ENCODE measurements around the gene DRD1. TPM values are rescaled to one million over a fixed set of nuclear protein-coding genes. Genes with fewer than 3 reads are reported as not detected.
"Not testable (repeated sequence)": the region's sequence is repeated elsewhere in the genome, so short reads cannot be mapped to it uniquely, and the experiment has no call there.

DRD1 gene
- total RNA-seq, 1 donor from 2014 or later, result not detected

DNA sequence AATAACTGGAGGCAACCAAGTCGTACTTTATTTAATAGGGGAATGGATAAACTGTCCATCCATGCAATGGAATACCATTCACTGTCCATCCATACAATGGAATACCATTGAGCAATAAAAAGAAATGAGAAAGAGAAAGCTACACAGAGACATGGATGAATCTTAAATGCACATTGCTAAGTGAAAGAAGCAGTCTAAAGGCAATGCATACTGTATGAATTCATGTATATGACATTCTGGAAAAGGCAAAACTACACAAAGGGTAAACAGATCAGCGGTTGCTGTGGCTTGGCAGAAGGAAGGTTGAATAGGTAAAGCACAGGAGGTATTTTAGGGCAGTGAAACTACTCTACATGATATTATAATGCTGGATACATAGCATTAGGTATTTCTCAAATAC is 16.2 kb downstream of the DRD1 start:
- no peak for DNase-seq (ENCODE audit: low read depth)

DNA sequence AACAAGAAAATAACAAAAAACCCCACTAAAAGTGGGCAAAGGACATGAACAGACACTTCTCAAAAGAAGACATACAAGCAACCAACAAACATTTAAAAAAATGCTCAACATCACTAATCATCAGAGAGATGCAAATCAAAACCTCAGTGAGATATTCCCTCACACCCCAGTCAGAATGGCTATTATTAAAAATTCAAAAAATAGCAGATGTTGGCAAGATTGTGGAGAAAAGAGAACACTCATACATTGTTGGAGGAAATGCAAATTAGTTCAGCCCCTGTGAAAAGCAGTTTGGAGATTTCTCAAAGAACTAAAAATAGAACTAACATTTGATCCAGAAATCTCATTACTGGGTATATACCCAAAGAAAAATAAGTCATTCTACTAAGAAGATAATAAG is 19.4 kb downstream of the DRD1 start:
- DNase-seq (ENCODE audit: low read depth), result not testable (repeated sequence)

DNA sequence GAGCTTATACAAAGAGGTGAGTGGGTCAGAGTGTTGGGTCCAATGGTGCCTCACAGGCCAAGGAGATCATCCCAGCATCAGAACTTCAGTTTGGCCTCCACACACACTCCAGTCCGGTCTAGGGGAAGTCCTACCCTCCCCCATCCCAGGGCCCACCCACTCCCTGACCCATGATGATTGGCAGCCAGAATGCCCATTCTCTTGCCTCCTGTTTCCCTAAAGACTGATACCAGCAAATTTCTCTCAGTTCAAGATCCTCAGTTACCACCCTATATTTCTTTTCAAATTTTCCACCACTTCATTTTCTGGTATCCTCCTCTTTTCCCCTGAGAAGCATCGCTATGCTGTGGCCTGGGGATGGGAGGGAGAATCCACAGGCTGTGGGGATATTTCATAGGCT is 21.9 kb downstream of the DRD1 start:
- no peak for DNase-seq (ENCODE audit: low read depth)

DNA sequence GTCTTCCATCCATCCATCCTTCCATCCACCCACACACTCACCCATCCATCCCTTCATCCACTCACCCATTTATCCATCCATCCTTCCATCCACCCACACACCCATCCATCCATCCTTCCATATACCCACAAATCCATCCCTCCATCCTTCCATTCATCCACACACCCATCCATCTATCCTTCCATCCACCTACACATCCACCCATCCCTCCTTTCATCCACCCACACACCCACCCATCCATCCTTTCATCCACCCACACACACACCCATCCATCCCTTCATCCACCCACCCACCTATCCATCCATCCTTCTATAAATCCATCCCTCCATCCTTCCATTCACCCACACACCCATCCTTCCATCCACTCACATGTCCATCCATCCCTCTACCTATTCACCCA is 23.6 kb downstream of the DRD1 start:
- no peak for DNase-seq (ENCODE audit: low read depth)

DNA sequence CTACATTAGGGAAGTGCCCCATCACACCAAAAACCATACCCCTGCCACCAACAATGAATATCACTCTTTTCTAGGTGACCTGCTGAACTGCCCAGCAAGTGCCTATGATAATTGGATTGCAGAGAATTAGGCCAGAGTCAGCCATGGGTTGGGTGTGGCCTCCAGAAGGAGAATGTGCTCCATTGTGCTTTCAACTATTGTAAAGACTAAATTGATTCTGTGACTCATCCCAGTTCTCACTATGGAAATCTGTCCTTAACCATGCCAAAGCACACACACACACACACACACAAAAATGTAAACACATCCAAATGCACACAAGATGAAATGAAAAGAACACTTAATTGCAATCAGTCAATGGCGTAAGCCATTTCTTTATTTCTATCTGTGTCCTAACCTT is 25.7 kb downstream of the DRD1 start:
- DNase-seq (ENCODE audit: low read depth), result no peak

DNA sequence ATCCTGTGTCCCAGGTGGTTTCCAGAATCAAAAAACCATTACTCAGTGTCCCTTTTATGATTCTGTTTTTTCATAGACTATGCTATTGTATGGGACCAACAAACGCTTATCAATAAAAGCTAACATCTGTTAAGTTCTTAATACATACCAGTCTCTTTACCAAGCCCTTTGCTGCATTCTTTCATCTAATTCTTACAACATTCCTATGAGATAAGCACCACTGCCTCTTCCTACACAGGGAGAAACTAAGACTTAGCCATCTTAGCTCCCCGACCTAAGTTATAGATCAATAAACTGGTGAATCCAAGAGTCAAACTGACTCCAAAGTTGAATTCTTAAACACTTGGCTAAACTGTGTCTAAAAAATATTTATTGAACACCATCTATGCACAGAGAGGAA is 26.6 kb downstream of the DRD1 start:
- no peak for DNase-seq (ENCODE audit: low read depth)

DNA sequence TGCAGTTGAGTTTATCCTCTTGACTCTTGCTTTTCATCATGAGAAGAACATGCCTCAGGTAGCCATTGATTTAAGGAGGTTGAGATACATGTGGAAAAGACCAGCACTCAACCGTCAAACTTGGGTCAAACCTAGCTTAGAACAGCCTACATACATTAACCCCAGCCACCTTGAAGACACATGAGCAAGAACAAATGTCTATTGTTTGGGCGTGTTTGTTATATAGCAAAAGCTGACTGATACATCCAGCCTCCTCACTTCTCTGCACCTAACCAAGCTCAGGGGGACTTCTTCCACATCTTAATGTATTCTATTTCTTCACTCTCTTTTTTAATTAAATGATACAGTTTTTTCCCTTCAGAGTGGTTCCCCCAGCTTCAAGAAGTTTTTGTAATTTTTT is 28.7 kb downstream of the DRD1 start:
- DNase-seq (ENCODE audit: low read depth), result no peak

DNA sequence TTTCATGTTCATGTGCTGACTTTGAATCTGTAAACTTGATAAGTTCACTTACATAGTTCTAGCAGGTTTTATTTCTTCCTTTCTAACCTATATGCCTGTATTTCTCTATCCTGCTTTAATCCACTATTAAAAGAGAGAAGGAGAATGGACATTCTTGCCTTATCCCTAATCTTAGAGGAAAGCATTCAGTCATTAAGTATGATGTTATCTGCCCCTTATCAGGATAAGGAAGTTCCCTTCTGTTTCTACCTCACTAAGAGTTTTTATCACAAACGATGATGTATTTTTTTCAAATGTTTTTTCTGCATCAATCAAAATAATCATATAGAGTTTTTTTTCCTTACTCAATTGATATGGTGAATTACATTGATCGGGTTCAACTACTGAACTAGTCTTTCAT is 33.1 kb downstream of the DRD1 start:
- DNase-seq (ENCODE audit: low read depth), result no peak

DNA sequence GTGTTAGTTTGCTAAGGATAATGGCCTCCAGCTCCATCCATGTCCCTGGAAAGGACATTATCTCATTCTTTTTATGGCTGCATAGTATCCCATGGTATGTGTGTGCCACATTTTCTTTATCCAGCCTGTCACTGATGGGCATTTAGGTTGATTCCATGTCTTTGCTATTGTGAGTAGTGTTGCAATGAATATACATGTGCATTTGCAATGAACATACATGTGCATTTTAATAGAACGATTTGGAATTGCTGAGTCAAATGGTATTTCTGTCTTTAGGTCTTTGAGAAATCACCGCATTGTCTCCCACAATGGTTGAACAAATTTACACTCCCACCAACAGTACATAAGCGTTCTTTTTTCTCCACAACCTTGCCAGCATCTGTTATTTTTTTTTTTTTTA is 37.7 kb downstream of the DRD1 start:
- DNase-seq (ENCODE audit: low read depth), result no peak

DNA sequence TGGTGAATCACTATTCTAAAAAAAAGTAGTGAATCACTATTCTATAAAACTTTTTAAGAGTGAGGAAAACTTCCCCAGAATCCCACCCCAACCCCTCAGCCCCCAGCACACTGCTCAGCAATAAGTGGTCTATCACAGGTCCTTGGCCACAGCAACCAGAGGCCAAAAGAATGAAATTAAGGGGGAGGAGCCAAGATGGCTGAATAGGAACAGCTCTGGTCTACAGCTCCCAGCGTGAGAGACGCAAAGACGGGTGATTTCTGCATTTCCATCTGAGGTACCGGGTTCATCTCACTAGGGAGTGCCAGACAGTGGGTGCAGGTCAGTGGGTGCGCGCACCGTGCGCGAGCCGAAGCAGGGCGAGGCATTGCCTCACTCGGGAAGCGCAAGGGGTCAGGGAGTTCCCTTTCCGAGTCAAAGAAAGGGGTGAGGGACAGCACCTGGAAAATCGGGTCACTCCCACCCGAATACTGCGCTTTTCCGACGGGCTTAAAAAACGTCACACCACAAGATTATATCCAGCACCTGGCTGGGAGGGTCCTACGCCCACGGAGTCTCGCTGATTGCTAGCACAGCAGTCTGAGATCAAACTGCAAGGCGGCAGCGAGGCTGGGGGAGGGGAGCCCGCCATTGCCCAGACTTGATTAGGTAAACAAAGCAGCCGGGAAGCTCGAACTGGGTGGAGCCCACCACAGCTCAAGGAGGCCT is 46.2 kb downstream of the DRD1 start:
- not testable (repeated sequence) for DNase-seq (ENCODE audit: low read depth)

DNA sequence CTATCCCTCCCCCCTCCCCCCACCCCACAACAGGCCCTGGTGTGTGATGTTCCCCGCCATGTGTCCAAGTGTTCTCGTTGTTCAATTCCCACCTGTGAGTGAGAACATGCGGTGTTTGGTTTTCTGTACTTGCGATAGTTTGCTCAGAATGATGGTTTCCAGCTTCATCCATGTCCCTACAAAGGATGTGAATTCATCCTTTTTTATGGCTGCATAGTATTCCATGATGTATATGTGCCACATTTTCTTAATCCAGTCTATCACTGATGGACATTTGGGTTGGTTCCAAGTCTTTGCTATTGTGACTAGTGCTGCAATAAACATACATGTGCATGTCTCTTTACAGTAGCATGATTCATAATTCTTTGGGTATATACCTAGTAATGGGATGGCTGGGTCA is 48.6 kb downstream of the DRD1 start:
- DNase-seq (ENCODE audit: low read depth), result not testable (repeated sequence)

DNA sequence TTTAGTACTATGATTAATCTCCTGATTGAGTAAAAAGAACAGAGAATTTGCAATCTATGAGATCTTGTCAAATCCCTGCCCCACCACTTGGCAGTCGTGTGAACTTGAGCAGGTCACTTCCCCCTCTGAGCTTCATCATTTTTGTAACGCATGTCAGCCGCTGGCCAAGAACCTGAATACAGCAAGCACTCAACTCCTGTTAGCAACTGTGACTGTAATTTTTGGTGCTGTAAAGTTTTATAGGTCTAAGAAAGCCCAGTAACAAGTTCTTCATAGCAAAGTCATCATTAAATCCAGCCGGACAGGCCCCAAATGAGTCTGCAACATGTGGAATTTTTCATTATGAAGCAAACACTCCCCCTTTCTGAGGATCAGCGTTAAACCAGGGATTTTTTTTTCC is 49.4 kb downstream of the DRD1 start:
- no peak for DNase-seq (ENCODE audit: low read depth)

DNA sequence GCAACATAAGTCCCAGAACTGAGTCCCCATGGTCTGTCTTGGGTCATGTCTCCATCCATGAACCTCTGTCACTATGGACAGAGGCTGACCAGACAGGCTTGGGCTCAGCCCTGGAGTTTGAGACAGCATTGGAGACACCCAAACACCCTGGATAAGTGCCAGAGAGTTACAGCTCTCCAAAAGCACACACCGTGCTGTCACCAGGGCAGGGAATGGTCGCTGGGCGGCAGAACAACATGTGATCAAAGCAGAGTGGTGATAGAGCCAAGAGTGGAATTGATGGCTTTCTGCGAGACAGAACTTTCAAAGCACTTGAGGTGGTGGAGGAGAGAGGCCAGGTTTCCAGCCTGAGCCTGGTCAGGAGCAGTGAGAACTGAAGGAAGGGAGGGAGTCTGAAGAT is 50.1 kb downstream of the DRD1 start:
- DNase-seq (ENCODE audit: low read depth), result no peak

DNA sequence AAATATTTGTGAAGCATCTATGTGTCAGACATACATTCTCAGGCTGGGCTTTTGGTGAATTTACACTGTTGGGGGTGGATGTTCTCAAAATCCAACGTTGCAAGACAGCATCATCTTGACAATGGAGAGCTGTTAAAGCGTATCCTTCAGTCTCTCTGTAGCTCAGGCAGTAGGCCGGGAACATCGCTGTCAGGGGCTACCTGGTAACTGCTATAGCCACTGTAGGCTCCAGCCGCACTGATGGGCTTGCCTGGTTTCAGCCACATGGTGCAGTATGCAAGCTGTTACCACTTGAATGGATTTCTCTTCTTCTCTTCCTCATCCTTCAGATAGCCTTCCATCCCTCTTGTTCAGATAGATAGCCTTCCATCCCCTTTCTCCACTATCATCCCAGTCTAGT is 51.7 kb downstream of the DRD1 start:
- no peak for DNase-seq (ENCODE audit: low read depth)

DNA sequence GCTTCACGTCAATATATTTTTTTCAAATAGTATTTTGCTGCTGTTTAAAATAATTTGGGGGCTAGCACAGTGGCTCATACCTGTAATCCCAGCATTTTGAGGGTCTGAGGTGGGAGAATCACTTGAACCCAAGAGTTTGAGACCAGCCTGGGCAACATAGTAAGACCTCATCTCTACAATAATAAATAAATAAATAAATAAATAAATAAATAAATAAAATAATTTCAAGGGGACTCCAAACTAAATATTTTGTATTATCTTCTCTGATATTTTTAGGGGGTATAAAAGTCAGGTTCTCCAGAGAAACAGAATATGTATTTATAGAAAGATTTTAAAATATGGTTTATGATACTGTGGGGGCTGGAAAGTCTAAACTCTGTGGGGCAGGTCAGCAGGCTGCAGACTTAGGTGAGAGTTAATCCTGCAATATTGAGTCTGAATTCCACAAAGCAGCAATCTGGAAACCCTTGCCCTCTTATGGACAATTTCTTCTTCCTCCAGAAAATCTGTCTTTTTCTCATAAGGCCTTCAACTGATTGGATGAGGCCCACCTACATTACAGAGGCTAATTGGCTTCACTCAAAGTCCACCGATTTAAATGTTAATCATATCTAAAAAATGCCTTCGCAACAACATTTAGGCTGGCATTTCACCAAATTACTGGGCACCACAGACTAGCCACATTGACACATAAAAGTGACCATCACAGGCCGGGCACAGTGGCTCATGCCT is 53.5 kb downstream of the DRD1 start:
- no peak for DNase-seq (ENCODE audit: low read depth)

Other genes with a start within 250 kb of the DRD1 start
- gene SFXN1, start 34.4 kb upstream of the DRD1 start, total RNA-seq, result 106 and 123 TPM in 2 replicates
- 0.10 TPM in 1 of 2 replicates, not detected in the other for gene HRH2, start 213.9 kb upstream of the DRD1 start, total RNA-seq

All from renal cortical epithelial cell (primary cell).